HG02938 (cell line): Measurements from ENCODE around the gene OR2T10.
"Not testable (repeated sequence)": the region's sequence is repeated elsewhere in the genome, so short reads cannot be mapped to it uniquely, and the experiment has no call there.

Experiments
- ATAC-seq: cut with Tn5 transposase; IDR thresholded peaks from one replicate; pipeline ENCODE4 v1.9.1; 2021; ENCODE audit warnings: mild to moderate bottlenecking, moderate library complexity; ENCODE audit not compliant: unreplicated experiment

Gene OR2T10

DNA sequence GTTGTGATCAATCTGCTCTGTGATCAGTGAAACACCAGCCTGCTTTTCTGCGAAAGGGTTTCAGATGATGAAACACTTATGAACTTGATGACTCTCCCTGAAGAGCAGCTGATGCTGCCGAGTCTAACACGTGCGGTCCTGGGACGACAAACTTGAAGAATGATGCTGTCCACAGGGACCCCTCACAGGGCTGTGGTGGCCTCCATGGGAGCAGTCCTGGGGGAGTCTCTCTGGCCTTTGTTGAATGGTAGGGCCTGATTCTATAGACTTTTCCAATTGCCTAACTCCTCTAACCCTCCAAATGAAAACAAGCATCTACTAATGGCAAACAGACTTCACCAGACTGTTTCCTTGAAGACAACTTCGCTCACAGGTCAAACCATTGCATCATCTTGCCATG is at the start of gene OR2T10:
TSS of gene OR2T10 (minus strand) at position 112 of the 400 bp plus-strand sequence. CDS start 3,932 bp downstream, outside the sequence.
- ATAC-seq: no peak

- ATAC-seq: not testable (repeated sequence)
Measured at GRCh38 chr1:248645178-248645577, 47.7 kb upstream of the OR2T10 start, which contains the start of gene OR2T35. Gene OR2T35, minus strand, starts transcription at chr1:248645278. Its CDS starts 6,020 bp downstream, at chr1:248639258.

GRCh38 chr1:248642971-248643651 is 45.6 kb upstream of the OR2T10 start:
- peak; percentile 63 for ATAC-seq

DNA sequence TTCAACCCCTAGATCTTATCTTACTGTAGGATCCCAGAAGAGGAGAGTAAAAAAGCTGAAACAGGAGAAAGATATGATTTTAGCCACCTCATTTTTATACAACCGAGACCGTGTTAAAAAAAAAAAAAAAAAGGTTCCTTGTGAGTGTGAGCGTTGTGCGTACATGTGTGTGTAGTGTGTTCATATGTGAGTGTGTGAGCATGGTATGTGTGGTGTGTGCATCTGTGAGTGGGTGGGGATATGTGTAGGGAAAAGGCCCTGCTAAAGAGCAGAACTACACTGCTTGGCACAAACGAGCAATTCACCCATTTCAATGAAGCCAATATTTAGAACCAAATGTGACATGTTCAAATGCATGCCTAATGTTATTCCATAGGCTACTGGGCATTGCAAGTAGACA is 44.1 kb upstream of the OR2T10 start:
- not testable (repeated sequence) for ATAC-seq

- peak; percentile 34 for ATAC-seq
Measured at GRCh38 chr1:248640906-248641305, 43.4 kb upstream of the OR2T10 start.

DNA sequence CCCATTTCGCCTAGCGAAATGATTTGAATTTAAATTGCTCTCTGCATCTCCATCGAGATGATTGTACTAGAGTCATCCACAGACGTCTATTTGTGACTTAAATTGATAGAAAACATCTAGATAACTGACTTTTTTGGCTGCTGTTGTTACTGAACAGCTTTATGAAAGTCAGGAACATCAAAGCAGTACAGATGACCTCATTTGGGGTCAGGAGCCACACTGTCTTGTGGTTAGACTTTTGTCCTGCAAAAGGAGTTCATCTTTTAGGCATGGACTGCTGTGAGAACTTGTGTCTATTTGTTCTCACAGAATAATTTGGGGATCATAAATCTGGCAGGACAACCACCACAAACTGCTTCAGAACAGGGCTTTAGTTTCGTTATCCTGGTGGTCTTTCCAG is 42.2 kb upstream of the OR2T10 start:
- ATAC-seq: peak; percentile 29

GRCh38 chr1:248636612-248637011 is 39.1 kb upstream of the OR2T10 start:
- ATAC-seq: not testable (repeated sequence)

DNA sequence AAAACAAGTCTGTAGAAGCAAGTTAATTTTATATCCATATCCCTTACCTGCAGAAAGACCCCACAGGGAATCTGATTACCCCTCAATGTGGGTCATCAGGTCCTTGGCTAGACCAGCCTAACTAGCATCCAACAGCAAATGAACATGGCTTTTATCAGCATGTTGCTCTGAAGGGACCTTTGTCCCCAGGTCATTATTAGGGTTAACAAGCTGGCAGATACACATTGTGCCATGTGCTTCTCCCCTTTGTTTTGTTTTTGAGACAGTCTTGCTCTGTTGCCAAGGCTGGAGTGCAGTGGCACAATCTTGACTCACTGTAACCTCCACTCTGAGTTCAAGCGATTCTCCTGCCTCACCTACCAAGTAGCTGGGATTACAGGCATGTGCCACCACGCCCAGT is 37.5 kb upstream of the OR2T10 start, which contains the start of gene OR2T11:
TSS of gene OR2T11 (minus strand) at position 101 of the 400 bp plus-strand sequence. CDS start 7,963 bp downstream, outside the sequence.
- not testable (repeated sequence) for ATAC-seq

GRCh38 chr1:248631354-248632008 is 34.0 kb upstream of the OR2T10 start:
- ATAC-seq: no peak

- ATAC-seq: no peak
Measured at GRCh38 chr1:248630551-248630950, 33.1 kb upstream of the OR2T10 start.

- ATAC-seq: peak; percentile 86
Measured at GRCh38 chr1:248627971-248628844, 30.7 kb upstream of the OR2T10 start.

- ATAC-seq: no peak
Measured at GRCh38 chr1:248625971-248626370, 28.5 kb upstream of the OR2T10 start.

DNA sequence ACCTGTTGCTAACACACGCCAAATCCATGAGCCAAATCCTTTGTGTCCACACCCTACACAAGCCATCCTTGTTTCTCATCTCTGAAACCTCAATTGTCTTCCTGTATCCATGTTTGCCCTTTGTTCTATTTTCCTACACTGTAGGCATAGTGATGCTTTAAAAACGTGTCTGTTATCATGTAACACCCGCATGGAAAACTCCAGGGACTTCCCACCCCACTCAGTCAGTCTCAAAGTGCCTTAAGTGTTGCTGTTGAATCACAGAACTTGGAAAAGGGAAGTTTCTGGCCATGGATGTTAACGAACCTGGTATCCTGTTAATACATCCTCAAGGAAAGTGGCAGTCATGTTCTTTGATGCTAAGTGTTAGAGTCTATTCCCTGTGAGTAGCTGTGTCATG is 27.7 kb upstream of the OR2T10 start:
- no peak for ATAC-seq

GRCh38 chr1:248622570-248623001 is 25.1 kb upstream of the OR2T10 start:
- ATAC-seq: peak; percentile 93

DNA sequence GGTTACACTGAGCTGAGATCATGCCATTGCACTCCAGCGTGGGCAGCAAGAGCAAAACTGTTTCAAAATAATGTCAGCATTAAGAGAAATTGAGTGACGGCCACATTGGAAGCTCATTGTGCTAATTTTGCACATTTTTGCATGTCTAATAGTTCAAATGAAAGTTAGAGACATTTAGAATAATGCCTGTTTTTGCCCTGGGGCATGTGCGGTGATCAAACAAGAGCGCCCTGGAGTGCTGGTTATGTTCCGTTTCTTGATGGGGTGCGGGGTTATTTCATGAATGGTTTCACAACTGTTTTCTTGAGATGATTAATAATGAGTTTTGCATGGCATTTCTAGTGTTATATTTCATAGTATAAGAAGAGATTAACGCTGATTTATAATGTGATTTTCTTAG is 24.3 kb upstream of the OR2T10 start:
- ATAC-seq: no peak

DNA sequence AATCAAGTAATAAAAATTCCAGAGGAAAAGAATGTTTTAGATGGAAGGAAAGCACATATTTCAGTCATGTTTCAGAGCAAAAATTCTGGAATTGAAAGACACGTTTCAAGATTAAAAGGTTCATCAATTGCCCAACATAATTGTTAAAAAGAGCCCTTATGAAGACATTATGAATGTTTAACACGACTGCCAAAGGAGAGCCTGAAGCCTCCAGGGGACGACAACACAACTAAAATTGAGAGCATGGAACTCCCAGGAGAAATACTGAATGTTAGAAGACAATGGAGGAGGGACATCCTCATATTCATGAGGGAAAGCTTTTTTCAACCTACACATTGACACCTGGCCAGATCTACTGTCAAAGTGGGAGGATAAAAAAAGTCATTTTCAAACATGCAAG is 21.4 kb upstream of the OR2T10 start:
- ATAC-seq: no peak

GRCh38 chr1:248618119-248618518 is 20.6 kb upstream of the OR2T10 start:
- no peak for ATAC-seq

- ATAC-seq: no peak
Measured at GRCh38 chr1:248613742-248614141, 16.2 kb upstream of the OR2T10 start.

GRCh38 chr1:248611883-248612414 is 14.4 kb upstream of the OR2T10 start:
- no peak for ATAC-seq

GRCh38 chr1:248610301-248610700 is 12.8 kb upstream of the OR2T10 start:
- no peak for ATAC-seq

- no peak for ATAC-seq
Measured at GRCh38 chr1:248599396-248599795, 1.9 kb upstream of the OR2T10 start.
